ENCODE measurements around the gene BTBD16. TPM values are rescaled to one million over a fixed set of nuclear protein-coding genes. Genes with fewer than 3 reads are reported as not detected.

BTBD16 gene
- total and polyA plus RNA-seq, 2 donors (not counting 3 experiments of a cell fraction or from before 2014, with no cell fraction given) = 0.04 TPM; not detected in 1

GRCh38 chr10:122321960-122322359, 50.9 kb downstream of the BTBD16 start:
- ChIA-PET POLR2A (no interaction called here), CTCF (interaction anchor here (0.6 to 0.8 kb wide), 2 partner anchors 12 to 42 kb away, joined by 3 read pairs; no protein-coding TSS in a partner anchor)
- intact Hi-C loops (cut with micrococcal nuclease) (no loop called here), dilution Hi-C loops (cut with MboI; ENCODE audit: extremely low pct_ligation_motif_present, low sequenced_read_pairs) (no loop called here)
- Histone ChIP-seq H3K4me1 (ENCODE audit: control insufficient read depth, extremely low read depth, insufficient read depth, low read length) (no peaks in the 10 kb centered on the region), H3K4me2 (ENCODE audit: insufficient read depth, low read length) (no peak overlapping the region), H4K20me1 (replicated peaks; ENCODE audit: control insufficient read depth, extremely low read depth, insufficient read depth, low read length) (no peaks in the 10 kb centered on the region), H3K79me2 (ENCODE audit: control insufficient read depth, insufficient read depth, low read length) (no peaks in the 10 kb centered on the region), H3K9me3 (replicated peaks; ENCODE audit: control insufficient read depth, insufficient read depth, low read length) (no peaks in the 10 kb centered on the region), H3K36me3 (ENCODE audit: control insufficient read depth in 2 of 2, extremely low read depth in 1 of 2, insufficient read depth in 2 of 2, low read length in 2 of 2) (no peaks in the 10 kb centered on the region), H3K9ac (replicated peaks; ENCODE audit: extremely low read depth, insufficient read depth, low read length) (no peak overlapping the region), H3K9me1 (replicated peaks; ENCODE audit: control insufficient read depth, extremely low read depth, insufficient read depth, low read length) (no peaks in the 10 kb centered on the region), H2AFZ (ENCODE audit: low read depth, low read length) (no peak overlapping the region), H3K27ac (ENCODE audit: insufficient read depth, low read depth, low read length) (no peak overlapping the region), H3K27me3 (ENCODE audit: control insufficient read depth in 2 of 2, insufficient read depth in 2 of 2, low read length in 2 of 2) (no peaks in the 10 kb centered on the region), H3K4me3 (replicated peaks in 1 of 3; ENCODE audit: insufficient read depth in 1 of 3, low read depth in 1 of 3, low read length in 3 of 3) (no peak overlapping the region)
- TF ChIP-seq POLR2AphosphoS5 (IDR thresholded peaks at IDR 0.05; ENCODE audit: insufficient read depth, low read depth, low read length) = no peak
- TF ChIP-seq GATA2 (IDR thresholded peaks at IDR 0.05; ENCODE audit: insufficient read depth, insufficient read length, low read depth, low read length) = no peak
- no peak for TF ChIP-seq EZH2 (IDR thresholded peaks at IDR 0.05; ENCODE audit: borderline replicate concordance, low read depth, low read length, severe bottlenecking)
- no peak for TF ChIP-seq FOS (IDR thresholded peaks at IDR 0.05; ENCODE audit: borderline replicate concordance, insufficient read depth, low read length)
- TF ChIP-seq, protein P1, sequence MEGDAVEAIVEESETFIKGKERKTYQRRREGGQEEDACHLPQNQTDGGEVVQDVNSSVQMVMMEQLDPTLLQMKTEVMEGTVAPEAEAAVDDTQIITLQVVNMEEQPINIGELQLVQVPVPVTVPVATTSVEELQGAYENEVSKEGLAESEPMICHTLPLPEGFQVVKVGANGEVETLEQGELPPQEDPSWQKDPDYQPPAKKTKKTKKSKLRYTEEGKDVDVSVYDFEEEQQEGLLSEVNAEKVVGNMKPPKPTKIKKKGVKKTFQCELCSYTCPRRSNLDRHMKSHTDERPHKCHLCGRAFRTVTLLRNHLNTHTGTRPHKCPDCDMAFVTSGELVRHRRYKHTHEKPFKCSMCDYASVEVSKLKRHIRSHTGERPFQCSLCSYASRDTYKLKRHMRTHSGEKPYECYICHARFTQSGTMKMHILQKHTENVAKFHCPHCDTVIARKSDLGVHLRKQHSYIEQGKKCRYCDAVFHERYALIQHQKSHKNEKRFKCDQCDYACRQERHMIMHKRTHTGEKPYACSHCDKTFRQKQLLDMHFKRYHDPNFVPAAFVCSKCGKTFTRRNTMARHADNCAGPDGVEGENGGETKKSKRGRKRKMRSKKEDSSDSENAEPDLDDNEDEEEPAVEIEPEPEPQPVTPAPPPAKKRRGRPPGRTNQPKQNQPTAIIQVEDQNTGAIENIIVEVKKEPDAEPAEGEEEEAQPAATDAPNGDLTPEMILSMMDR (IDR thresholded peaks at IDR 0.05; ENCODE audit: extremely low read depth in 1 of 2, insufficient read depth in 1 of 2, low read depth in 1 of 2, low read length in 2 of 2) = no peak
- TF ChIP-seq POLR2A (IDR thresholded peaks at IDR 0.05; ENCODE audit: low read depth, low read length) = no peak
- TF ChIP-seq MYC (IDR thresholded peaks at IDR 0.05; ENCODE audit: low read depth, low read length) = no peak
- TF ChIP-seq MAX (IDR thresholded peaks at IDR 0.05; ENCODE audit: insufficient read depth, insufficient read length) = no peak
- no peak for TF ChIP-seq JUN (IDR thresholded peaks at IDR 0.05; ENCODE audit: borderline replicate concordance, insufficient read depth, insufficient read length, low read depth)
- DNase-seq (ENCODE audit: low read depth, low spot score) (no peak), FAIRE-seq (no peak)
- BruUV-seq (replicated peaks) = no TSS peak
